CD4-positive, alpha-beta T cell treated with Interleukin-21 for 1 hour (primary cell): ENCODE results near the gene PTPRQ.
"Not testable (repeated sequence)": the region's sequence is repeated elsewhere in the genome, so short reads cannot be mapped to it uniquely, and the experiment has no call there.

ENCODE experiments used
- DNase-seq: peaks from one replicate; pipeline ENCODE4 v3.0.0-alpha.2; 2020

The PTPRQ gene, protein sequence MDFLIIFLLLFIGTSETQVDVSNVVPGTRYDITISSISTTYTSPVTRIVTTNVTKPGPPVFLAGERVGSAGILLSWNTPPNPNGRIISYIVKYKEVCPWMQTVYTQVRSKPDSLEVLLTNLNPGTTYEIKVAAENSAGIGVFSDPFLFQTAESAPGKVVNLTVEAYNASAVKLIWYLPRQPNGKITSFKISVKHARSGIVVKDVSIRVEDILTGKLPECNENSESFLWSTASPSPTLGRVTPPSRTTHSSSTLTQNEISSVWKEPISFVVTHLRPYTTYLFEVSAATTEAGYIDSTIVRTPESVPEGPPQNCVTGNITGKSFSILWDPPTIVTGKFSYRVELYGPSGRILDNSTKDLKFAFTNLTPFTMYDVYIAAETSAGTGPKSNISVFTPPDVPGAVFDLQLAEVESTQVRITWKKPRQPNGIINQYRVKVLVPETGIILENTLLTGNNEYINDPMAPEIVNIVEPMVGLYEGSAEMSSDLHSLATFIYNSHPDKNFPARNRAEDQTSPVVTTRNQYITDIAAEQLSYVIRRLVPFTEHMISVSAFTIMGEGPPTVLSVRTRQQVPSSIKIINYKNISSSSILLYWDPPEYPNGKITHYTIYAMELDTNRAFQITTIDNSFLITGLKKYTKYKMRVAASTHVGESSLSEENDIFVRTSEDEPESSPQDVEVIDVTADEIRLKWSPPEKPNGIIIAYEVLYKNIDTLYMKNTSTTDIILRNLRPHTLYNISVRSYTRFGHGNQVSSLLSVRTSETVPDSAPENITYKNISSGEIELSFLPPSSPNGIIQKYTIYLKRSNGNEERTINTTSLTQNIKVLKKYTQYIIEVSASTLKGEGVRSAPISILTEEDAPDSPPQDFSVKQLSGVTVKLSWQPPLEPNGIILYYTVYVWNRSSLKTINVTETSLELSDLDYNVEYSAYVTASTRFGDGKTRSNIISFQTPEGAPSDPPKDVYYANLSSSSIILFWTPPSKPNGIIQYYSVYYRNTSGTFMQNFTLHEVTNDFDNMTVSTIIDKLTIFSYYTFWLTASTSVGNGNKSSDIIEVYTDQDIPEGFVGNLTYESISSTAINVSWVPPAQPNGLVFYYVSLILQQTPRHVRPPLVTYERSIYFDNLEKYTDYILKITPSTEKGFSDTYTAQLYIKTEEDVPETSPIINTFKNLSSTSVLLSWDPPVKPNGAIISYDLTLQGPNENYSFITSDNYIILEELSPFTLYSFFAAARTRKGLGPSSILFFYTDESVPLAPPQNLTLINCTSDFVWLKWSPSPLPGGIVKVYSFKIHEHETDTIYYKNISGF (N-terminal part only)

GRCh38 chr12:80443974-80444666, at the start of gene PTPRQ:
PTPRQ (plus strand) TSS chr12:80444235; CDS start chr12:80444346, 111 bp downstream.
- no peak for DNase-seq

GRCh38 chr12:80400571-80400991, 43.5 kb upstream of the PTPRQ start:
- DNase-seq, result no peak

DNA sequence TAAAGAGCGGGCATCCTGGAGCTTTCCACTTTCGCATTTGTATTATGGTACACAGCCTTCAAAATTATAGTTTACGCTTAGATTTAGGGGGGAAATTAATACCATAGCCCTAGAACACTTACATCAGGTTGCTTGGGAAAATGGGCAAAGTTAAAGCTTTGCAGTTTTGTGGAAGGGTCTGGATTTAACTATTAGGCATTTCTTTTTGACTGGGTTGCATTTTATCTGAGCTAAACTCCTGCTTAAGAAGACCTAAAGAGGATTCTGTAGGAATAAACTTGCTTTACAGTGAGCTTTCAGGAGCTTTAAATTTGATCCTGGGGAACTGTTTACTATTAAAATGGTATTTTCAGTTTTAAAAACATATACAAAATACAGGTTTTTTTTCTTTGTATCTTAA, 42.8 kb upstream of the PTPRQ start:
- DNase-seq, result no peak

GRCh38 chr12:80404629-80405028, 39.4 kb upstream of the PTPRQ start:
- no peak for DNase-seq

DNA sequence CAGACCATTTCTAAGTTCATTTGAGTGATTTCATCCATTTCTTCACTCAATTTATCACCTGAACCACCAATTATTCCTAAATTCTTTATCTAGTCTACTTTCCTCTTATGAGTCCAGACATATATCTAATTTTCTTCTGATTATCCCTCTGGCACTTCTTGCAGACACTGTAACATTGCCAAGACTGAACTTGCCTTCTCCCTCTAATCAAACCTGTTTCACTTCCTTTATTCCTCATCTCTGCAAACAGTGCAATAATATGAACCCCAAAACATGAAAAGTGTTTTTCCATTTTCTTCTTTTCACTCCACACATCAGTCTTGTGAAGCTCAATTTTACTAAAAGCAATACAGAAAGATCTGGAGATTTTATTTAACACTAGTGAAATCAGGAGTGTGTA, 37.8 kb upstream of the PTPRQ start:
- no peak for DNase-seq

DNA sequence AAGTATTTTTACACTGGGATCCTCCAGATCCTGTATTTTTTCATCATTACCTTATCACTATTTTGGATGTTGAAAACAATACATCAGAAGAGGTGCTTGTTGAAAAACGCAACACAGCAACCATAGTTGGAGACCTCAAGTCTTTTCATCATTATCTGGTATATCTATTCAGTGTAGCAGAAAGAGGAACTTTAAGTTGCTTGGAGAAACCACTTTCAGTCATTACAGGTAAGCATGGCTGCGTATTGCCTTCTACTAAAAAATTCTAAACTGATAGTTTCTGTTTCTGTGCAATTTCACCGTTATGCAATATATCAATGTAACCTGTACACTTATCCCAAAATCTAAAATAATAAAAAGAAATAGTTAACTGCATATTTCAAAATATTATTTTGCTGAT, 32.2 kb upstream of the PTPRQ start:
- no peak for DNase-seq

DNA sequence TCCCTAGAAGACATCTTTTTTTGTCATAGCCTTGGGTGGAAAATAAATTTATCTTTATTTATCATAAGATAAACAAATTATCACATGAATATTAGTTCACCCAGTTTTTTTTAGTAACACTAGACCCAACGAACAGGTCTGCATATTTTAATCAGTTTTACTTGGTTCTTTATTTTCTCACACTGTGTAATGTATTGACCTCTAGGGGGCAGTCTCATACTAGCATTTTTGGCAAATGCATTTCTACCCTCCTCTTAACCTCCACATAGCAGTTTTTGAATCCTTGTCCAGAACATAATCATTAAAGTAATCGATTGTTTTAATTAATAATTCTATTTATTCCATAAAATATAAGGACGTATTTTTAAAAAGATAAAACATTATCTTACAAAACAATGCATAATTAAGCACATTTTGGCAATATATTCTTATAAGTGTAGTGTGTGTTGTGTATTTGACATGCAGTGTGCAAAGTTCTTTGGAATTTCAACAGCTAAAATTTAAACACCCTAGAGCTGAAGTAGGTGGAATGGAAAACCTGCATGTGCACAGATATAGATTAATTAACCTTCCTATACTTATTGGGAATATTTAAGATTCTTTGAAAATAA, 31.6 kb upstream of the PTPRQ start:
- DNase-seq, result no peak

- no peak for DNase-seq
Observed at GRCh38 chr12:80413462-80413861, 30.6 kb upstream of the PTPRQ start.

GRCh38 chr12:80415466-80415865, 28.6 kb upstream of the PTPRQ start:
- no peak for DNase-seq

GRCh38 chr12:80419644-80420043, 24.4 kb upstream of the PTPRQ start:
- DNase-seq, result no peak

- no peak for DNase-seq
Observed at GRCh38 chr12:80420075-80420474, 24.0 kb upstream of the PTPRQ start.

DNA sequence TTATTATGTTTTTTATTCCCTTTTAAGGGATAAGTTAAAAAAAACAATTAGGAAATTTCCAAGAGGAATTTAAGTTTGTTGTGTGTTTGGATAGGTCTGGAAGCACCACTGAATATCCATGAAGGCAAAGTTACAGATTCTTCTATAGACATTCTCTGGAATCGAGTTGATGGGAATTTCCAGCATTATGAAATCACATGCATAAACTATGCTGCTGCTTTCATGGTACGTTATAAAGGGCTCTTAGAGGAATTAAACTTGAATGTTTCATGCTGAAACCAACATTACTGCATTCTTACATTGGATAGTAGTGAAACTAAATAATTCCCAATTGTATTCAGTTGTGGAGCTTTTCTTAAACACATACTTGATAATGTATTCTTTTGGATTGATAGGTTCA, 21.5 kb upstream of the PTPRQ start:
- DNase-seq, result no peak

- no peak for DNase-seq
Observed at GRCh38 chr12:80432061-80432460, 12.0 kb upstream of the PTPRQ start.

GRCh38 chr12:80441921-80442320, 2.1 kb upstream of the PTPRQ start:
- DNase-seq, result no peak

DNA sequence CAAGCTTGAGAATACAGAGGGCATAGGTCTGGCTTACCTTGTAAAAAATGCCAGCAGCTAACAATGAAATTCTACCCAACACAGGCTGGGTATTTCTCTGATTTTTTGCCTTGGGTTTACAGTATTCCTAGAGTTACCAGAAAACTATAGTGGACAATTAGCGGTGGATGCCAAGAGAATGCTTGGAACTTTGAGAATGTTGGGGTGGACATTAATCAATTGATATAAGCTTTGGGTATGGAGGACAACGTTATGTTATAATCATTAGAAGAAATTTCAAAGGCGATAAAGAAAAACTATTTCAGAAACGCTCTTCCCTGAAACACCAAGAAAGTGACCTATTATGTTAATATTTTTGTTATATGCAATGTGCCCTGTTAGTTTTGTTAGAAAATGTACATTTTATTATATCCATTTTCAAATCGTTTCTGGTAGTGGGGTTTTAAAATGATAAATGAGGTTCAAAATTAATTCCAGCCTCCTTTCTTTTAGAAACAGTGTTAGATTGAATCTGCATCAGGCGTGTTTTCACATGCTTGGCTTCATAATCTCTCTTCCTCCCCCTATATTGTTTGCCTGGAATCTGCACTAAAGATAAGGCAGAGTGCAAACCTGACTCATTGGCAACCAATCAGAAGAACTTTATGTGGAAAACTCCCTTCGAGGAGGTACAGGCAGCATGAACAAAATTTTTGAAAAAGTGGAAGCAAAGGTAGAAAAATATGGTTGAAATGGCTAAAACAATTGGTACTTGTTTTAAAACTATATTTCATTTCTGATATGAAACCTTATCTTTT, 1.4 kb upstream of the PTPRQ start:
- DNase-seq, result no peak

- no peak for DNase-seq
Observed at GRCh38 chr12:80445083-80445793, 1.2 kb downstream of the PTPRQ start.

- no peak for DNase-seq
Observed at GRCh38 chr12:80456513-80456912, 12.5 kb downstream of the PTPRQ start.

DNA sequence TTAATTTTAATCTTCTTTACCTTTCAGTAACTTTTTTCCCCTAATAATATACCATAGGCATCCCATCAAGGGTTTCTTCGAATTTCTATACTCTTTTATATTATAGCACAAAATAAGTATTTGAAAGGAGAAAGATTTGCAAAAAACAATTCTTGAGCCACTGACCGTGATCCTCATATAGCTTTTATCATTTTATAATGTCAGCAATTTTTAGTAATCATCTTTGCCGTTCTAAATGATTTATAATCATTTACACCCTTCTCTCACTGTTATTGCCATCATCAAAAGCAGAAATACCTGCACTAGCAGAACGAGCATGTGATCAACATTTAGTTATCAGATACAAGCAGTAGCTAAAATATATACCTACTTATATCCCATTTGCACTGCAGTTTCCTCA, 16.9 kb downstream of the PTPRQ start:
- no peak for DNase-seq

DNA sequence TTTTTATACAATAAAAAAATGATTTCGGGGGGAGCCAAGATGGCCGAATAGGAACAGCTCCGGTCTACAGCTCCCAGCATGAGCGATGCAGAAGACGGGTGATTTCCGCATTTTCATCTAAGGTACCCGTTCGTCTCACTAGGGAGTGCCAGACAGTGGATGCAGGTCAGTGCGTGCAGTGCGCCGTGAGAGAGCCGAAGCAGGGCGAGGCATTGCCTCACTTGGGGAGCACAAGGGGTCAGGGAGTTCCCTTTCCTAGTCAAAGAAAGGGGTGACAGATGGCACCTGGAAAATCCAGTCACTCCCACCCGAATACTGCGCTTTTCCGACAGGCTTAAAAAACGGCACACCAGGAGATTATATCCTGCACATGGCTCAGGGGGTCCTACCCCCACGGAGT, 17.8 kb downstream of the PTPRQ start:
- DNase-seq, result not testable (repeated sequence)

GRCh38 chr12:80469681-80470080, 25.6 kb downstream of the PTPRQ start:
- DNase-seq, result no peak
